HL-60 (cell line): Measurements from ENCODE around the gene ISG20L2.

ENCODE experiments used
- SPI1 ChIP-seq: IDR thresholded peaks from 2 replicates; pipeline ENCODE4 v1.6.1; 2012; ENCODE audit warnings: low read depth, mild to moderate bottlenecking, borderline replicate concordance
- TF ChIP-seq, protein P1 (sequence below): IDR thresholded peaks from one replicate; pipeline ENCODE4 v1.5.1; 2011; ENCODE audit warnings: low read length, control low read depth, inconsistent platforms; ENCODE audit not compliant: insufficient read depth

DNA sequence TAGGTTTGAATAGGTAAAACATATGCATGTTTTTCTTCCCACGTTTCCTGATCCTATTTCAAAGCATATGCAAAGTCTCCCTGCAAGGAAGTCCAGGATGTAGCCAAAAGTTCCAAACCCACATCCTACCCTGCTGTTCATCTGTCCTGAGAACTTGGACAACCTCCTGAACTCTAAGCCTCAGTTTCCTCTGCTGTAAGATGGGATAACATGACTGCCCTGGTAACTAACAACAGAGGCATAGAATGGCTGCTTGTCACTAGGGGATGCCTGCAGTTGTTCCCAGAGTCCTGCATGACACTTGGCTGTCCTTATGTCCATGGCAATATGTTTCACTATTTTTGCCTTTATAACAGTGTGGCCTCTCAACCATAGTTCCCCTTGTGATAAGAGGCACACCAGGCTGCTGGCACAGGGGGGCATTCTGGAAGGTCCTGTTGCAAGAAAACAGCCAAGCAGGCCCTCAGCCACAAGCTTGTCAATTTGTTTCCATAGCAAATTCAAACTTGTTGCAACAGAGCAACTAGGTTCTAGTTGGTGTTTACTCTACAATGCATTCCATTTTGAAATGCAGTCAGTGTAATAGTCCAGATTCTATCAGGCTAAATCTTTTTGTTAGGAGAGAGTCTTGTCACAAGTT is 24.4 kb upstream of the ISG20L2 start:
- TF ChIP-seq, protein P1, sequence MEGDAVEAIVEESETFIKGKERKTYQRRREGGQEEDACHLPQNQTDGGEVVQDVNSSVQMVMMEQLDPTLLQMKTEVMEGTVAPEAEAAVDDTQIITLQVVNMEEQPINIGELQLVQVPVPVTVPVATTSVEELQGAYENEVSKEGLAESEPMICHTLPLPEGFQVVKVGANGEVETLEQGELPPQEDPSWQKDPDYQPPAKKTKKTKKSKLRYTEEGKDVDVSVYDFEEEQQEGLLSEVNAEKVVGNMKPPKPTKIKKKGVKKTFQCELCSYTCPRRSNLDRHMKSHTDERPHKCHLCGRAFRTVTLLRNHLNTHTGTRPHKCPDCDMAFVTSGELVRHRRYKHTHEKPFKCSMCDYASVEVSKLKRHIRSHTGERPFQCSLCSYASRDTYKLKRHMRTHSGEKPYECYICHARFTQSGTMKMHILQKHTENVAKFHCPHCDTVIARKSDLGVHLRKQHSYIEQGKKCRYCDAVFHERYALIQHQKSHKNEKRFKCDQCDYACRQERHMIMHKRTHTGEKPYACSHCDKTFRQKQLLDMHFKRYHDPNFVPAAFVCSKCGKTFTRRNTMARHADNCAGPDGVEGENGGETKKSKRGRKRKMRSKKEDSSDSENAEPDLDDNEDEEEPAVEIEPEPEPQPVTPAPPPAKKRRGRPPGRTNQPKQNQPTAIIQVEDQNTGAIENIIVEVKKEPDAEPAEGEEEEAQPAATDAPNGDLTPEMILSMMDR: no peak
- no peak for TF ChIP-seq SPI1
